Fibroblast of the aortic adventitia (primary cell): ENCODE data around the gene VSNL1. TPM values are rescaled to one million over a fixed set of nuclear protein-coding genes. Genes with fewer than 3 reads are reported as not detected.
"Not testable (repeated sequence)": the region's sequence is repeated elsewhere in the genome, so short reads cannot be mapped to it uniquely, and the experiment has no call there.

Experiments used
- DNase-seq: peaks from one replicate; pipeline ENCODE4 v3.0.0-alpha.2; 2010; ENCODE audit warnings: low read depth
- H3K4me3 ChIP-seq: 2 replicates; pipeline ENCODE4 v1.5.1; 2011; ENCODE audit warnings: low read depth, mild to moderate bottlenecking, control low read depth, low read length, moderate library complexity
- total RNA-seq: library from RNA; depleted of rRNA; stranded (reverse); fragments of >200 nt; gene quantifications from 2 replicates; pipeline ENCODE4 v1.2.3, GENCODE V29; 2012; ENCODE audit warnings: low replicate concordance
- TF ChIP-seq, protein P1 (sequence below): IDR thresholded peaks from 2 replicates; pipeline ENCODE4 v1.5.1; 2011; ENCODE audit warnings: mild to moderate bottlenecking, low read length, control low read depth, inconsistent platforms; ENCODE audit not compliant: insufficient read depth

VSNL1 gene
- total RNA-seq, 1 donor: 3.7 TPM

DNA sequence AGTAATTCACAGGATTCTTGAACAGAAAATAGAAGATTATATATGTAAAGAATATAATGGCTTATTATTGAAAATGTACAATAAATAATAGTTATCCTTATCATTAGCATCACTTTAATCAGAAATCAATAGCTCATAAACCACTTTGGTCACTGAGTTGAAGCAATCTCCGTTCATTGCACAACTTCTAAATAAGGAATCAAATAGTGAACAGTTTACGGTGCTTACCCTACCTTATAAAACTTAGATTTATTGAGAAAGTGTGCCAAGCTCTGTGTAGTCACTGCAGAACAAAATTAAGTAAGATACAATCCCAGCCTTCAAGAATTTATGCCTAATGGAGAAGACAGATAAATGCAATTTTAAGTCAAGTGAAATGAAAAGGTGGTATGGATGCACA is 6.7 kb downstream of the VSNL1 start:
- DNase-seq: no peak
- no peak overlapping the region for H3K4me3 ChIP-seq
- TF ChIP-seq, protein P1, sequence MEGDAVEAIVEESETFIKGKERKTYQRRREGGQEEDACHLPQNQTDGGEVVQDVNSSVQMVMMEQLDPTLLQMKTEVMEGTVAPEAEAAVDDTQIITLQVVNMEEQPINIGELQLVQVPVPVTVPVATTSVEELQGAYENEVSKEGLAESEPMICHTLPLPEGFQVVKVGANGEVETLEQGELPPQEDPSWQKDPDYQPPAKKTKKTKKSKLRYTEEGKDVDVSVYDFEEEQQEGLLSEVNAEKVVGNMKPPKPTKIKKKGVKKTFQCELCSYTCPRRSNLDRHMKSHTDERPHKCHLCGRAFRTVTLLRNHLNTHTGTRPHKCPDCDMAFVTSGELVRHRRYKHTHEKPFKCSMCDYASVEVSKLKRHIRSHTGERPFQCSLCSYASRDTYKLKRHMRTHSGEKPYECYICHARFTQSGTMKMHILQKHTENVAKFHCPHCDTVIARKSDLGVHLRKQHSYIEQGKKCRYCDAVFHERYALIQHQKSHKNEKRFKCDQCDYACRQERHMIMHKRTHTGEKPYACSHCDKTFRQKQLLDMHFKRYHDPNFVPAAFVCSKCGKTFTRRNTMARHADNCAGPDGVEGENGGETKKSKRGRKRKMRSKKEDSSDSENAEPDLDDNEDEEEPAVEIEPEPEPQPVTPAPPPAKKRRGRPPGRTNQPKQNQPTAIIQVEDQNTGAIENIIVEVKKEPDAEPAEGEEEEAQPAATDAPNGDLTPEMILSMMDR: no peak

GRCh38 chr2:17547737-17548136 is 7.2 kb downstream of the VSNL1 start:
- H3K4me3 ChIP-seq: no peak overlapping the region
- no peak for DNase-seq
- TF ChIP-seq, protein P1: no peak

- H3K4me3 ChIP-seq: no peak overlapping the region
- TF ChIP-seq, protein P1: no peak
- DNase-seq: no peak
Observed at GRCh38 chr2:17550907-17551306, 10.4 kb downstream of the VSNL1 start.

DNA sequence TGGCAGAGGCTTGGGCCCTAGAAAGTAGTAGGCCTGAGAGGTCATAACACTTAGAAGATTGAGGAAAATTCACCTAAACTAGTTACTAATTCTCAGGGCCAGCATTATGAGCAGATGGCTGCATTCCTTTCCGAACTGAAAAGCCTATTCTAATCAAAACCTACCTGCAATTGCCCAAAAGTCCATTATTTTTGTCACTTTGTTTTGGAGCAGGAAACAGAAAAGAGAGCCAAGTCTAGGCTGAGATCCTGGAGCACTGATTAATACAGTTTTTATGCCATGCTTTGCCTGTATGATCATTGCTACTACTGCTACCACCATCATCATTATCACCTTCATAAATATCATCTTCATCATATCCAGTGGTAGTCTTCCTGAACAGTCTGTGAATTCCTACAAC is 14.7 kb downstream of the VSNL1 start:
- DNase-seq: no peak

DNA sequence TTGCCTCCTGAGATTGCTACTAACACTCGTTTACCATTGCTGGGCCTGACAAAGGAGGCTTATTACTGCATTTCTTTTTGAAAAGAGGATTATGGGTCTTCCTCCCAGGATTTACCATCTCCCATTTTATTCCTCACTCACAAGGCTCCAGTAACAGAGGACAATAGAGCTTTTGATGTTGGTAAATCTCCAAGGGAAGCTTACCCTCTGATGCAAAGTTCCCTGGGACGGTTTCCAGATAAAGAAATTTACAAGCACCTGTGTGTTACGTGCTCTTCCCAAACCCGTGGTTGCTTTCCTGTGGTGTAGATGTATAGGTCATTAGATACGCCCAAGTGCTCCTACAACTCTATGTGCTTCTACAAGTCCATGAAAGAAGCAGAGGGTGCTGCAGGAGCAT is 17.1 kb downstream of the VSNL1 start:
- TF ChIP-seq, protein P1: no peak
- no peak for DNase-seq
- H3K4me3 ChIP-seq: no peak overlapping the region

More for the DNA sequence above, 14.7 kb downstream of the VSNL1 start:
- TF ChIP-seq, protein P1: no peak
- no peak overlapping the region for H3K4me3 ChIP-seq

GRCh38 chr2:17558053-17558452 is 17.6 kb downstream of the VSNL1 start:
- peak; percentile 44 for DNase-seq
- TF ChIP-seq, protein P1: no peak
- H3K4me3 ChIP-seq: no peak overlapping the region

- TF ChIP-seq, protein P1: no peak
- no peak for DNase-seq
- no peak overlapping the region for H3K4me3 ChIP-seq
Observed at GRCh38 chr2:17558878-17559277, 18.4 kb downstream of the VSNL1 start.

- not testable (repeated sequence) for H3K4me3 ChIP-seq, DNase-seq
Observed at GRCh38 chr2:17565726-17566125, 25.2 kb downstream of the VSNL1 start.
